Parathyroid adenoma (tissue), 2 donors: ENCODE measurements around the gene SULT1C4.

ENCODE experiments used
- H2AFZ ChIP-seq: fragments of 300-600 bp; sonication (generic); one replicate; pipeline ENCODE4 v1.7.0; 2017; ENCODE audit warnings: antibody characterized with exemption, mild to moderate bottlenecking
- H3K27ac ChIP-seq: fragments of 300-600 bp; sonication (generic); one replicate; pipeline ENCODE4 v1.7.0; 2017
- H3K27me3 ChIP-seq: fragments of 300-600 bp; sonication (generic); one replicate; pipeline ENCODE4 v1.7.0; 2017; ENCODE audit warnings: low read length; ENCODE audit not compliant: control insufficient read depth, insufficient read depth
- H3K36me3 ChIP-seq: fragments of 300-600 bp; sonication (generic); one replicate; pipeline ENCODE4 v1.7.0; 2017; ENCODE audit warnings: low read length; ENCODE audit not compliant: control insufficient read depth, insufficient read depth
- H3K4me1 ChIP-seq: fragments of 300-600 bp; sonication (generic); one replicate; pipeline ENCODE4 v1.7.0; 2017; ENCODE audit warnings: control low read depth
- H3K4me2 ChIP-seq: fragments of 300-600 bp; sonication (generic); one replicate; pipeline ENCODE4 v1.7.0; 2017; ENCODE audit warnings: low read length
- H3K4me3 ChIP-seq: fragments of 300-600 bp; sonication (generic); one replicate; pipeline ENCODE4 v1.7.0; 2017; ENCODE audit warnings: low read depth, low read length
- H3K79me2 ChIP-seq: fragments of 300-600 bp; sonication (generic); one replicate; pipeline ENCODE4 v1.7.0; 2017; ENCODE audit warnings: control low read depth
- H3K9ac ChIP-seq: fragments of 300-600 bp; sonication (generic); one replicate; pipeline ENCODE4 v1.7.0; 2017; ENCODE audit warnings: mild to moderate bottlenecking
- H3K9me3 ChIP-seq: fragments of 300-600 bp; sonication (generic); one replicate; pipeline ENCODE4 v1.7.0; 2017; ENCODE audit warnings: low read length; ENCODE audit not compliant: control insufficient read depth
- CTCF ChIP-seq: fragments of 300-600 bp; sonication (generic); IDR thresholded peaks from one replicate; pipeline ENCODE4 v1.7.0; 2017; ENCODE audit warnings: antibody characterized with exemption, mild to moderate bottlenecking
- donor health status: primary hyperparathyroidism.

SULT1C4 gene

GRCh38 chr2:108347786-108348185 is 30.0 kb upstream of the SULT1C4 start:
- Histone ChIP-seq H3K4me3 (no peak overlapping the region), H3K79me2 (no peaks in the 10 kb centered on the region), H3K36me3 (no peaks in the 10 kb centered on the region), H3K4me2 (no peak overlapping the region), H2AFZ (no peak overlapping the region), H3K9me3 (no peaks in the 10 kb centered on the region), H3K4me1 (no peaks in the 10 kb centered on the region), H3K27me3 (no peaks in the 10 kb centered on the region), H3K9ac (no peak overlapping the region), H3K27ac (no peak overlapping the region)
- no peak for TF ChIP-seq CTCF

- Histone ChIP-seq H3K9me3 (no peaks in the 10 kb centered on the region), H3K4me3 (no peak overlapping the region), H3K4me2 (no peak overlapping the region), H3K4me1 (no peaks in the 10 kb centered on the region), H3K27ac (no peak overlapping the region), H3K9ac (no peak overlapping the region), H3K27me3 (no peaks in the 10 kb centered on the region), H2AFZ (no peak overlapping the region), H3K79me2 (no peaks in the 10 kb centered on the region), H3K36me3 (no peaks in the 10 kb centered on the region)
- TF ChIP-seq CTCF: no peak
These were observed 28.8 kb upstream of the SULT1C4 start for GRCh38 chr2:108348816-108349570.

DNA sequence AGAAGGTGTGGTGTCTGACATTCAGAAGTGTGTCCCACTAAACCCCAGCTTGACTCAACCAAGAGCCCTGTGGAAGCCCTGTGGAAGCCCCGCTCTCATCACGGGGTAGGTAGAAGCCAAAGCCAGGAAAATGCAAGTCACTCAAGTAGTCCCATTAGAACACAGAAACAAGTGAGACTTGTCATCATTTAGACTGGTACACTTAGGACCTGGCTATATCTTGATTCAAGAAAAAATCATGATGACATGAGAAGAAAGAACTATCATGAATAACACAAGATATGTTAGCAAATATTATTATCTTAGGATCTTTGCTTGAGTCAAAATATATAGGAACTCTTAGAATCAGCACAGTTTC is 28.2 kb upstream of the SULT1C4 start:
- no peaks in the 10 kb centered on the region for H3K79me2 ChIP-seq
- no peak for TF ChIP-seq CTCF

DNA sequence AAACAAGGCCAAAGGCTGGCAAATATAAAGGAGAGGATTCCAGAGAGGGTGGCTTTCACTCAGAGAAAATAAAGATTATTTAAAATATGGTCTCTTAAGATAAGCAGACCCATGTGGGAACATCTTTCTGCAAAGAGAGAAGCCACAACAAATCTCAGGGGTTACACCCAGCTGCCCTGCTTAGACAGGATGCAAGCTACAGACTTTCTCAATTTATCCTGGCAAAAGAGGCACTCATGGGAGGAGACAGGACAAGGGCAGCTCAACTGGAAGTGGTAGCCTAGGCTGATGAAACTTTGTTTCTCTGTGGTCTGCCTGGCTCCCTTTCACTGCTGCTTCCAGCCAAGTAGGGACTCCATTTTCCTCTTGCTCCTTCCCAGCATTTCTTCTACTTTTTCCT is 25.9 kb upstream of the SULT1C4 start:
- Histone ChIP-seq H2AFZ (no peak overlapping the region), H3K4me2 (no peak overlapping the region), H3K79me2 (no peaks in the 10 kb centered on the region), H3K9me3 (no peaks in the 10 kb centered on the region), H3K4me1 (no peaks in the 10 kb centered on the region), H3K9ac (no peak overlapping the region), H3K4me3 (no peak overlapping the region), H3K36me3 (no peaks in the 10 kb centered on the region), H3K27me3 (no peaks in the 10 kb centered on the region), H3K27ac (no peak overlapping the region)
- TF ChIP-seq CTCF: no peak

More for the DNA sequence above, 28.2 kb upstream of the SULT1C4 start:
- H3K4me3 ChIP-seq: no peak overlapping the region
- H3K36me3 ChIP-seq: no peaks in the 10 kb centered on the region
- no peak overlapping the region for H3K9ac ChIP-seq
- H3K27me3 ChIP-seq: no peaks in the 10 kb centered on the region
- no peak overlapping the region for H2AFZ ChIP-seq
- no peak overlapping the region for H3K4me2 ChIP-seq
- no peak overlapping the region for H3K27ac ChIP-seq
- no peaks in the 10 kb centered on the region for H3K4me1 ChIP-seq
- no peaks in the 10 kb centered on the region for H3K9me3 ChIP-seq

DNA sequence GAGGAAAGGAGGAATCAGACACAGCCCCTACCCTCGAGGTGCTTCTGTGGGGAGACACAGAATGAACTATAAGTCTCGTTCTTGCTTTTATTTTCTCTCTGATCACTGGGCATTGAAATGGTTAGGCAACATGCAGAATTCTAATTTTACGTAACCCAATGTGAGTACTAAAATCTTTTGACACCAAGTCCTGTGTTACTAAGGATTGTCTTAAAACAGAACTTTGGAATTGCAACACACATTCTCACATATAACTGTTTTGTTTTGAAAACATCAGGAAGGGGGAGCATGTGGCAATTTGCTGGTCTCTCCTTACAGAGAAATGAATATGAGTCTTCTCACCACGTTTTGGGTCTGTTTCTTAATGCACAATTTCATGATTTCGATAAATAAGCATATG is 23.6 kb upstream of the SULT1C4 start:
- Histone ChIP-seq H3K9ac (no peak overlapping the region), H3K27ac (no peak overlapping the region), H3K4me3 (no peak overlapping the region), H3K4me2 (no peak overlapping the region), H3K9me3 (no peaks in the 10 kb centered on the region), H3K79me2 (no peaks in the 10 kb centered on the region), H3K36me3 (no peaks in the 10 kb centered on the region), H3K27me3 (no peaks in the 10 kb centered on the region), H2AFZ (no peak overlapping the region), H3K4me1 (no peaks in the 10 kb centered on the region)
- TF ChIP-seq CTCF: no peak
